Activated CD4-positive, alpha-beta T cell treated with anti-CD3 and anti-CD28 coated beads, Interleukin-2, amount 50 U/mL, for 1 hour (primary cell): Measurements from ENCODE around the gene TAS2R20.

Experiments used
- DNase-seq: peaks from one replicate; pipeline ENCODE4 v3.0.0-alpha.2; 2020

Gene TAS2R20

GRCh38 chr12:10957741-10958140, 40.4 kb downstream of the TAS2R20 start:
- DNase-seq, result no peak

DNA sequence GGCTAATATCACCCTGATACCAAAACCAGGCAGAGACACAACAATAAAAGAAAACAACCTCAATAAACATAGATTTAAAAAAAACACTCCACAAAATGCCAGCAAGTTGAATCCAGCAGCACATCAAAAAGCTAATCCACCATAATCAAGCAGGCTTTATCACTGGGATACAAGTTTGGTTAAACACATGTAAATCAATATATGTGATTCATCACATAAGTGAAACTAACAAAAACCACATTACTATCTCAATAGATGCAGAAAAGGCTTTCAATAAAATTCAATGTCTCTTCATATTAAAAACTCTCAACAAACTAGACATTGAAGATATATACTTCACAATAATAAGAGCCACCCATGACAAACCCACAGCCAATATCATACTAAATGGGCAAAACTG, 42.0 kb downstream of the TAS2R20 start:
- no peak for DNase-seq

DNA sequence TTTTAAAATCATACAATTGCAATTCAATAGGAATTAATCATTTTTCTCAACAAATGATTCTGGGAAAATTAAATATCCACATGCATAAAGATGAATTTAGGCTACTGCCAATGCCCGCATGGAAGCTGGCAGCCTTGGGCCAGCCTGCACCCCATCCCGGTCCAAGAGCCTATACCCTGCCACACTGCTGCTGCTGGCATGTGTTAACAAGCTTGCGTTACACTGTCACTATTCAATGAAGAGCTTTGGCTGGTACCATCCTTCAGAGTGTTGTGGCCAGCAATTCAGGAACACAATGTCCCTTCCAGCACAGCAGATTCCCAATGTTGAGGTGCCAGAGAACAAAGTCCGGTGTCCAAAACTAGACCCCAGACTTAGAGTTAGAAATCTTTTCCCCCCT, 45.5 kb downstream of the TAS2R20 start:
- DNase-seq, result no peak
